ENCODE measurements around the gene MLN. TPM values are rescaled to one million over a fixed set of nuclear protein-coding genes. Genes with fewer than 3 reads are reported as not detected.

The MLN gene
- total RNA-seq, 1 experiment from 2014 or later, result not detected

- no peak overlapping the region for H3K4me2 ChIP-seq (ENCODE audit: low read length)
- no TSS peak for BruUV-seq (replicated peaks)
- H3K79me2 ChIP-seq (ENCODE audit: insufficient read depth, low read length), result no peaks in the 10 kb centered on the region
- intact Hi-C loops (cut with micrococcal nuclease), result no loop called here
- no peak for DNase-seq (ENCODE audit: low read depth, low spot score)
- H3K27me3 ChIP-seq (ENCODE audit: insufficient read depth, low read length), result peaks cover 6% of the 10 kb centered on the region; the same call in 1 of the 2 replicates
- no peaks in the 10 kb centered on the region for H3K9me3 ChIP-seq (ENCODE audit: control insufficient read depth in 1 of 2, insufficient read depth in 1 of 2, low read depth in 1 of 2, low read length in 2 of 2)
- RAD21 ChIA-PET (ENCODE audit: low non-redundant PET in 1 of 2, low total read pairs in 2 of 2, uncharacterized antibody in 2 of 2, unreplicated experiment in 2 of 2), result no interaction called here
- H3K4me1 ChIP-seq (ENCODE audit: control insufficient read depth in 1 of 2, insufficient read depth in 2 of 2, low read length in 2 of 2), result peaks cover 2 to 9% of the 10 kb centered on the region in 2 experiments; a peak in 3 of 4 replicates
- H3K27ac ChIP-seq (ENCODE audit: low read depth, low read length), result no peak overlapping the region
- ATAC-seq, result no peak
- TF ChIP-seq SIN3A (IDR thresholded peaks at IDR 0.05; ENCODE audit: low read depth) (no peak), REST (IDR thresholded peaks at IDR 0.05; ENCODE audit: low read depth) (no peak), CBX3 (IDR thresholded peaks at IDR 0.05; ENCODE audit: low read depth) (no peak), JUND (IDR thresholded peaks at IDR 0.05) (no peak), ZNF274 (IDR thresholded peaks at IDR 0.05; ENCODE audit: low read depth, low read length) (no peak), POLR2AphosphoS5 (IDR thresholded peaks at IDR 0.05; ENCODE audit: low read depth, low read length) (no peak), MAX (IDR thresholded peaks at IDR 0.05) (no peak), CTCF (IDR thresholded peaks at IDR 0.05 in 2 of 3, conservative IDR thresholded peaks at IDR 0.05 in 1 of 3; ENCODE audit: borderline replicate concordance in 1 of 3, insufficient read depth in 1 of 3, low read depth in 2 of 3, low read length in 2 of 3) (no peak), ATF3 (IDR thresholded peaks at IDR 0.05) (no peak), CEBPB (IDR thresholded peaks at IDR 0.05; ENCODE audit: low read depth) (no peak), FOSL1 (IDR thresholded peaks at IDR 0.05; ENCODE audit: low read depth) (no peak), SRF (IDR thresholded peaks at IDR 0.05; ENCODE audit: low read depth) (no peak), POLR2A (IDR thresholded peaks at IDR 0.05; ENCODE audit: borderline replicate concordance, extremely low read depth, insufficient read depth, insufficient read length) (no peak), EGR1 (IDR thresholded peaks at IDR 0.05; ENCODE audit: low read depth) (no peak), ELF1 (IDR thresholded peaks at IDR 0.05; ENCODE audit: borderline replicate concordance, low read depth) (no peak)
- POLR2A ChIA-PET, result no interaction called here
- no peaks in the 10 kb centered on the region for H3K36me3 ChIP-seq (ENCODE audit: control insufficient read depth in 1 of 2, insufficient read depth in 2 of 2, low read length in 2 of 2)
- CTCF ChIA-PET, result interaction anchor here (0.8 to 3.5 kb wide), 3 partner anchors 26 to 282 kb away, joined by 3 to 14 read pairs (median 3); no protein-coding TSS in a partner anchor
- no peak overlapping the region for H3K9ac ChIP-seq (ENCODE audit: low read length)
- H2AFZ ChIP-seq (ENCODE audit: low read depth, low read length, poor library complexity, severe bottlenecking), result no peak overlapping the region
- no peaks in the 10 kb centered on the region for H3K9me2 ChIP-seq (ENCODE audit: insufficient read depth)
- H4K20me1 ChIP-seq (ENCODE audit: insufficient read depth), result no peaks in the 10 kb centered on the region
- no peak overlapping the region for H3K4me3 ChIP-seq (replicated peaks in 1 of 2; ENCODE audit: low read depth in 1 of 2, low read length in 2 of 2)
These were observed 58.3 kb downstream of the MLN start for GRCh38 chr6:33745548-33745947.
